ENCODE measurements around the gene MTX3.

MTX3 gene

DNA sequence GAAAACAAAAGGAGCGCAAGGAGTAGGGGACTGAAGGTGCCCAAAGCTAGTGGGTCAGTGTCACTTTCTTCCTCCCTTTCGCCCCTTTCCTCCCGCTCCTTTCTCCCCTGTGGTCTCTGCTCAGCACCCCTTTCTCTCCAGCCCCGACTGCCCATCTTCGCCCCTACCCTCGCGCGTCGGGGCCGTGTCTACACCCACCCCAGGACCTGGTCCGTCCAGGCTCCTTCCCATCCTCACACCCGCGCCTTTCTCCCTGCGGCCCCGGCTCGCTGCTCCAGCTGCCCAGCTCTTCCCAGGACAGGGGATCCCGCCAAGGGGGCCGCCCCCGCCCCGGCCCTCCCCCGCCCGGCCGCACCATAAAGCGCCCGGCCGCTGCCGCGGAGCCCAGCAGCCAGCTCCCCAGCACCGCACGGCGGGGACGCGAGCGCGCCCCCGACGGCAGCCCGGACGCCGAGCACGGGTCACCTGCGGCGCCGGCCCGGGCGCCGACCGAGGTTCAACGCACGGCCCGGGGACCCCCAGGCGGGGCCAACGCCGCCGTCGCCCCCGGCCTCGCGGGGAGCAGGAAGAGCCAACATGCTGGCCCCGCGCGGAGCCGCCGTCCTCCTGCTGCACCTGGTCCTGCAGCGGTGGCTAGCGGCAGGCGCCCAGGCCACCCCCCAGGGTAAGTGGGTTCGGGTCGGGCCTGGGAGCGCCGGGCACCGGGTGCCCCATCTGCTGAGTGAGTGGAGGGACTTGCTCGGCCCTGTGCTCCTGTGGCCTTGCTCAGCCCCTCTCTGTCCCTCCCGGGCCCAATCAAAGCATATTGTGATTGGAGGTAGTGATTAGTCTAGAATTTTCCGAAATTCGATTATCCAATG is 44.1 kb upstream of the MTX3 start, which contains the start of gene THBS4:
THBS4 (plus strand) TSS at position 387 of the 860 bp plus-strand sequence; CDS start at position 577, 190 bp downstream.
- TF ChIP-seq FOXM1 (IDR thresholded peaks at IDR 0.05; ENCODE audit: borderline replicate concordance), result no peak
- TF ChIP-seq HDGF (IDR thresholded peaks at IDR 0.05; ENCODE audit: borderline replicate concordance), result no peak
- TF ChIP-seq ZNF384 (IDR thresholded peaks at IDR 0.05), result no peak
- TF ChIP-seq, protein P1, sequence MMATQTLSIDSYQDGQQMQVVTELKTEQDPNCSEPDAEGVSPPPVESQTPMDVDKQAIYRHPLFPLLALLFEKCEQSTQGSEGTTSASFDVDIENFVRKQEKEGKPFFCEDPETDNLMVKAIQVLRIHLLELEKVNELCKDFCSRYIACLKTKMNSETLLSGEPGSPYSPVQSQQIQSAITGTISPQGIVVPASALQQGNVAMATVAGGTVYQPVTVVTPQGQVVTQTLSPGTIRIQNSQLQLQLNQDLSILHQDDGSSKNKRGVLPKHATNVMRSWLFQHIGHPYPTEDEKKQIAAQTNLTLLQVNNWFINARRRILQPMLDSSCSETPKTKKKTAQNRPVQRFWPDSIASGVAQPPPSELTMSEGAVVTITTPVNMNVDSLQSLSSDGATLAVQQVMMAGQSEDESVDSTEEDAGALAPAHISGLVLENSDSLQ (IDR thresholded peaks at IDR 0.05), result no peak
- TF ChIP-seq CTBP1 (IDR thresholded peaks at IDR 0.05; ENCODE audit: borderline replicate concordance), result no peak
- TF ChIP-seq SP1 (IDR thresholded peaks at IDR 0.05), result no peak
- TF ChIP-seq FOXA1 (IDR thresholded peaks at IDR 0.05), result no peak
- TF ChIP-seq SUZ12 (IDR thresholded peaks at IDR 0.05), result no peak
- no peak for TF ChIP-seq FOXK2 (IDR thresholded peaks at IDR 0.05)
- TF ChIP-seq NFRKB (IDR thresholded peaks at IDR 0.05), result no peak
- TF ChIP-seq BHLHE40 (IDR thresholded peaks at IDR 0.05; ENCODE audit: borderline replicate concordance), result no peak
- no peak for TF ChIP-seq ELF4 (IDR thresholded peaks at IDR 0.05)
- TF ChIP-seq TARDBP (IDR thresholded peaks at IDR 0.05), result no peak
- no peak for TF ChIP-seq ARNT (IDR thresholded peaks at IDR 0.05)
- CTCF ChIA-PET, result interaction anchor here (0.6 kb wide), 1 partner anchor 54 kb away, joined by 3 read pairs; no protein-coding TSS in a partner anchor
- DNase-seq (ENCODE audit: extremely low spot score), result no peak
- POLR2A ChIA-PET, result no interaction called here

DNA sequence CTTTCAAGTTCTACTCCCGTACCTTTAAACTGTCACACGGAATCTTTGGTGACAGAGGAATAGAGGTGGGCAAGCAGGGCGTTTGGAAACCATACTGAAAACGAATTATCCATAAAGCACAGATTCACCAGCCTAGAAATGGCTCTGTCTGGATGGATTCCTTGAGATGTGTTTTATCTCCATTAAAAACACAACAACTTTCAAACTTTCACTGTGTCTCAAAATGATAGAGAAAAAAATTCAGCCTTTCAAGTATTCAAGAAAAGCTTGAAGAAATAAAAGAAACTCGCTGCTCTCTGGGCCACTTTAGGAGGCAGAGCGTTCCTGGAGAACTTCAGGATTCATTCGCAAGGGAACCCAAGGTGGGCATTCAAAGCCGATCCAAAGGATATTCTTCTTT is 43.5 kb upstream of the MTX3 start:
- ChIA-PET CTCF (interaction anchor here (0.6 kb wide), 2 partner anchors 55 to 369 kb away, joined by 3 to 4 read pairs; no protein-coding TSS in a partner anchor), POLR2A (no interaction called here)
- TF ChIP-seq, protein P1 (IDR thresholded peaks at IDR 0.05), result no peak
- TF ChIP-seq HDGF (IDR thresholded peaks at IDR 0.05; ENCODE audit: borderline replicate concordance) (no peak), BHLHE40 (IDR thresholded peaks at IDR 0.05; ENCODE audit: borderline replicate concordance) (no peak), SUZ12 (IDR thresholded peaks at IDR 0.05) (no peak), L3MBTL2 (conservative IDR thresholded peaks at IDR 0.05) (no peak), FOXM1 (IDR thresholded peaks at IDR 0.05; ENCODE audit: borderline replicate concordance) (no peak), CTBP1 (IDR thresholded peaks at IDR 0.05; ENCODE audit: borderline replicate concordance) (no peak), ZNF384 (IDR thresholded peaks at IDR 0.05) (no peak), LEF1 (IDR thresholded peaks at IDR 0.05; ENCODE audit: borderline replicate concordance) (no peak), NFRKB (IDR thresholded peaks at IDR 0.05) (no peak), SP1 (IDR thresholded peaks at IDR 0.05) (no peak), ELF4 (IDR thresholded peaks at IDR 0.05) (no peak), TARDBP (IDR thresholded peaks at IDR 0.05) (no peak), FOXA1 (IDR thresholded peaks at IDR 0.05) (no peak), FOXK2 (IDR thresholded peaks at IDR 0.05) (no peak), ARNT (IDR thresholded peaks at IDR 0.05) (no peak)
- no peak for DNase-seq (ENCODE audit: extremely low spot score)

DNA sequence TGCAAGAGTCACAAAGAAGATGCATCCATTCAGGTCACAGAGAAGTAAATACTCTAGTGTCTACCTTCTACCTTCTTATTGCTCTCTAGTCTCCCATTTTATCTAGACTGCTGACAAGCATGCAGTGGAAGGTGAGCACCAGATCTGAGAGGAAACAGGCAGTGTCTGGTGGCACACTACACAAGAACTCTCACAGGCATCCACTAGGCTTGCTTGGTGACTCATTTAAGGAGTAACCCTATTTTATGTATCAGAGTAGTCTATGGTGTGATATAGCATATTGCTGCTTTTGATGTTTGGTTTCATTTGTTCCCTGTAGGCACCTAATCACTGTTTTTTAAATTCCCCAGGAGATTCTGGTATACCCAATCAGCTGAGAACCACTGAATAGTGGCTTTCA is 42.5 kb upstream of the MTX3 start:
- DNase-seq (ENCODE audit: extremely low spot score), result no peak
- TF ChIP-seq SP1 (IDR thresholded peaks at IDR 0.05) (no peak), FOXM1 (IDR thresholded peaks at IDR 0.05; ENCODE audit: borderline replicate concordance) (no peak), BHLHE40 (IDR thresholded peaks at IDR 0.05; ENCODE audit: borderline replicate concordance) (no peak), NFRKB (IDR thresholded peaks at IDR 0.05) (no peak), L3MBTL2 (conservative IDR thresholded peaks at IDR 0.05) (no peak)
- ChIA-PET CTCF (no interaction called here), POLR2A (no interaction called here)

DNA sequence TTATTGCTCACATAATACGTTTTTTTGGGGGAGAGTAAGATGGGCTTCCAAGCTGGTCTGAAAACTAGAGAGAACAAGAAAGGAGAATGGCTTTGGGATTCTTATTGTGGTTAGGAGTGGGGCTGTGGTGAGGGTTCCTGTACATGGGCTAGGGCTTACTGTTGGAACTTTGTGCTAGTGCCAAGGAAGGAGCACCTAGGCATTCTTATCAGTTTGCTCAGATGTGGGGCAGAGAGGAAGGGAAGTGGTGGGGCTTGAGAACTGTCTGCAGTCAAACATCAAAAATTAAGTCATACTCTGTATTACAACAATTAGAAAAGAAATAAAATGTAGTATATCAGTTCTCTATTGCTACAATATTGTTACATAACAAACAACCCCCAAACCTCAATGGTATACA is 40.0 kb upstream of the MTX3 start:
- DNase-seq (ENCODE audit: extremely low spot score), result no peak
- POLR2A ChIA-PET, result no interaction called here
- CTCF ChIA-PET, result no interaction called here

DNA sequence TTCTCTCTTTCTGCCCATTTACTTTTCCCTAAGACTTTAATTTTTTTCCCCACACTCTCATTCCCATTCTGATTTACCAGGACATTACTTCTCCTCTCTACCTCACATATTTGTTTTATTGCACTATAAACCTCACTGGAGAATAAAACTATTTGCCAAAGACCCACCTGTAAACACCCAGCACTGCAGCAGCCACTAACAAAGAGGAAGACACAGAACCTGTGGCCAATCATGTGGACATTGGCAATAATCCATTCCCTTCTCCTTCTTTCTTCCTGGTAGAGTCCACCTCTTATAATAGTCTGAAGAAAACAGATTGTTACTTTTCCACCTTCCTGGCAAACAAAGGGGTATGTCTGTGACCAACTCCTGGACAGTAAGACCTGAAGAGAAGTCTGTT is 35.8 kb upstream of the MTX3 start:
- CTCF ChIA-PET, result no interaction called here
- TF ChIP-seq CTBP1 (IDR thresholded peaks at IDR 0.05; ENCODE audit: borderline replicate concordance) (no peak), ELF4 (IDR thresholded peaks at IDR 0.05) (no peak), SP1 (IDR thresholded peaks at IDR 0.05) (no peak)
- no peak for DNase-seq (ENCODE audit: extremely low spot score)
- POLR2A ChIA-PET, result interaction anchor here (1.2 kb wide), 1 partner anchor 12 kb away, joined by 3 read pairs; no protein-coding TSS in a partner anchor

More for the DNA sequence above, 40.0 kb upstream of the MTX3 start:
- TF ChIP-seq CTBP1 (IDR thresholded peaks at IDR 0.05; ENCODE audit: borderline replicate concordance) (no peak), ELF4 (IDR thresholded peaks at IDR 0.05) (no peak), SP1 (IDR thresholded peaks at IDR 0.05) (no peak), BHLHE40 (IDR thresholded peaks at IDR 0.05; ENCODE audit: borderline replicate concordance) (no peak), TARDBP (IDR thresholded peaks at IDR 0.05) (no peak), HDGF (IDR thresholded peaks at IDR 0.05; ENCODE audit: borderline replicate concordance) (no peak), LEF1 (IDR thresholded peaks at IDR 0.05; ENCODE audit: borderline replicate concordance) (no peak), FOXA1 (IDR thresholded peaks at IDR 0.05) (no peak), ZNF384 (IDR thresholded peaks at IDR 0.05) (no peak), NFRKB (IDR thresholded peaks at IDR 0.05) (no peak), L3MBTL2 (conservative IDR thresholded peaks at IDR 0.05) (no peak), FOXM1 (IDR thresholded peaks at IDR 0.05; ENCODE audit: borderline replicate concordance) (no peak), FOXK2 (IDR thresholded peaks at IDR 0.05) (no peak)

DNA sequence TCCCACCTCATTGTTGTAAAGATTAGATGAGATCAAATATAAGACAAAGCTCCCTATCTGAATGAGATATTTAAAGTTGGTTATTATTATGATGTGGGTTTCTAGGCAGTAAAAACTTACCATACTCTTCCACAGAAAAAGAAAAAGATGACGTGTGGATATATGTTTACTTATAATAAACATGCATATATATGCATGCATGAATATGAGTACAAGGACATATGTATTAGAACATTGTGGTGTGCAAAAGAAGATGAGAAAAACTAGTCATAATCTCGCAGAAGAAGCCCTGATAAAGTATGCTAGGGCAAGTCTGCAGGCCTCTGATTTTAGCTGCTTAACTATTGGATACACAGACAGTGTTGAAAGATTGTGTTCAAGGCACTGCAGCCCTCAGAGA is 34.0 kb upstream of the MTX3 start:
- DNase-seq (ENCODE audit: extremely low spot score), result no peak
- TF ChIP-seq L3MBTL2 (conservative IDR thresholded peaks at IDR 0.05), result no peak
- POLR2A ChIA-PET, result no interaction called here
- CTCF ChIA-PET, result no interaction called here

Data from HEK293T (cell line).